ENCODE data around the gene PSPC1. TPM values are rescaled to one million over a fixed set of nuclear protein-coding genes. Genes with fewer than 3 reads are reported as not detected.

PSPC1 gene
- total RNA-seq, 1 donor from 2014 or later = 35.1 TPM

GRCh38 chr13:19661126-19661525 is 121.6 kb downstream of the PSPC1 start:
- TF ChIP-seq CTCF (IDR thresholded peaks at IDR 0.05) = no peak
- Mint-ChIP-seq H3K4me3 (ENCODE audit: unreplicated experiment) (no peak overlapping the region), H3K36me3 (ENCODE audit: low read depth) (peaks cover 33% of the 10 kb centered on the region), H3K27ac (ENCODE audit: unreplicated experiment) (no peak overlapping the region), H3K27me3 (ENCODE audit: low read depth) (no peaks in the 10 kb centered on the region), H3K9me3 (ENCODE audit: low read depth) (no peaks in the 10 kb centered on the region), H3K4me1 (ENCODE audit: low read depth) (no peaks in the 10 kb centered on the region)
- DNase-seq (ENCODE audit: low spot score) = no peak

- Mint-ChIP-seq H3K27ac (ENCODE audit: unreplicated experiment) (no peak overlapping the region), H3K4me3 (ENCODE audit: unreplicated experiment) (no peak overlapping the region), H3K9me3 (ENCODE audit: low read depth) (no peaks in the 10 kb centered on the region), H3K36me3 (ENCODE audit: low read depth) (peaks cover 22% of the 10 kb centered on the region), H3K4me1 (ENCODE audit: low read depth) (no peaks in the 10 kb centered on the region), H3K27me3 (ENCODE audit: low read depth) (no peaks in the 10 kb centered on the region)
- no peak for TF ChIP-seq CTCF (IDR thresholded peaks at IDR 0.05)
- DNase-seq (ENCODE audit: low spot score) = no peak
Measured at GRCh38 chr13:19658831-19659230, 123.9 kb downstream of the PSPC1 start.

GRCh38 chr13:19657872-19658591 is 124.7 kb downstream of the PSPC1 start:
- H3K27me3 Mint-ChIP-seq (ENCODE audit: low read depth) = no peaks in the 10 kb centered on the region
- DNase-seq (ENCODE audit: low spot score) = no peak
- no peak overlapping the region for H3K4me3 Mint-ChIP-seq (ENCODE audit: unreplicated experiment)
- H3K36me3 Mint-ChIP-seq (ENCODE audit: low read depth) = peaks cover 23% of the 10 kb centered on the region
- TF ChIP-seq CTCF (IDR thresholded peaks at IDR 0.05) = no peak
- H3K9me3 Mint-ChIP-seq (ENCODE audit: low read depth) = no peaks in the 10 kb centered on the region
- H3K4me1 Mint-ChIP-seq (ENCODE audit: low read depth) = no peaks in the 10 kb centered on the region
- no peak overlapping the region for H3K27ac Mint-ChIP-seq (ENCODE audit: unreplicated experiment)

Other genes with a start within 250 kb of the PSPC1 start
- gene TPTE2, start 221.4 kb downstream of the PSPC1 start, total RNA-seq = not detected in 3 replicates
- 24.1 to 29.4 TPM (median 24.7 TPM) in 3 replicates for gene MPHOSPH8, start 149.3 kb downstream of the PSPC1 start, total RNA-seq
- 13.3 to 15.8 TPM (median 14.0 TPM) in 3 replicates for gene ZMYM5, start 80.7 kb upstream of the PSPC1 start, total RNA-seq
- gene ZMYM2, start 175.8 kb upstream of the PSPC1 start, total RNA-seq = 87.5 to 89.8 TPM (median 87.6 TPM) in 3 replicates